ENCODE results near the gene SETMAR.

SETMAR gene

GRCh38 chr3:4355401-4356219 is 52.4 kb downstream of the SETMAR start:
- no peak for DNase-seq

GRCh38 chr3:4356220-4356540 is 53.0 kb downstream of the SETMAR start:
- DNase-seq = no peak

GRCh38 chr3:4356546-4357410 is 53.6 kb downstream of the SETMAR start:
- DNase-seq = no peak

- no peak for DNase-seq
Observed at GRCh38 chr3:4358273-4358672, 55.1 kb downstream of the SETMAR start.

GRCh38 chr3:4359805-4360502 is 56.8 kb downstream of the SETMAR start:
- no peak for DNase-seq

GRCh38 chr3:4360817-4361216 is 57.6 kb downstream of the SETMAR start:
- DNase-seq = no peak

GRCh38 chr3:4362523-4362922 is 59.4 kb downstream of the SETMAR start:
- DNase-seq = no peak
